Measurements from ENCODE around the gene GMPS.

Gene GMPS

GRCh38 chr3:155938409-155938808 is 68.0 kb downstream of the GMPS start:
- Histone ChIP-seq H3K4me3 (ENCODE audit: low read depth, low read length) (no peak overlapping the region), H3K79me2 (ENCODE audit: control insufficient read depth, insufficient read depth, low read length, unreplicated experiment) (no peaks in the 10 kb centered on the region), H3K36me3 (ENCODE audit: insufficient read depth, low read length) (peaks cover 39% of the 10 kb centered on the region), H3K4me1 (ENCODE audit: control insufficient read depth, insufficient read depth, low read length, unreplicated experiment) (no peaks in the 10 kb centered on the region), H3K27ac (ENCODE audit: low read depth, low read length) (no peak overlapping the region), H2AFZ (ENCODE audit: low read length, unreplicated experiment) (no peak overlapping the region), H3K27me3 (ENCODE audit: insufficient read depth, low read length) (no peaks in the 10 kb centered on the region)

GRCh38 chr3:155941354-155941753 is 70.9 kb downstream of the GMPS start:
- no peaks in the 10 kb centered on the region for H3K27me3 ChIP-seq (ENCODE audit: insufficient read depth, low read length)
- H3K27ac ChIP-seq (ENCODE audit: low read depth, low read length): no peak overlapping the region
- H3K36me3 ChIP-seq (ENCODE audit: insufficient read depth, low read length): peaks cover 36% of the 10 kb centered on the region

GRCh38 chr3:155944081-155944480 is 73.6 kb downstream of the GMPS start:
- H3K79me2 ChIP-seq (ENCODE audit: control insufficient read depth, insufficient read depth, low read length, unreplicated experiment): no peaks in the 10 kb centered on the region
- H3K27me3 ChIP-seq (ENCODE audit: insufficient read depth, low read length): no peaks in the 10 kb centered on the region
- peaks cover 23% of the 10 kb centered on the region; the same call in 1 of the 2 replicates for H3K36me3 ChIP-seq (ENCODE audit: insufficient read depth, low read length)
- H3K4me3 ChIP-seq (ENCODE audit: low read depth, low read length): no peak overlapping the region
- no peak overlapping the region for H2AFZ ChIP-seq (ENCODE audit: low read length, unreplicated experiment)
- H3K27ac ChIP-seq (ENCODE audit: low read depth, low read length): no peak overlapping the region
- peaks cover 23% of the 10 kb centered on the region for H3K4me1 ChIP-seq (ENCODE audit: control insufficient read depth, insufficient read depth, low read length, unreplicated experiment)

More at GRCh38 chr3:155941354-155941753, 70.9 kb downstream of the GMPS start:
- Histone ChIP-seq H3K4me1 (ENCODE audit: control insufficient read depth, insufficient read depth, low read length, unreplicated experiment) (peaks cover 10% of the 10 kb centered on the region), H2AFZ (ENCODE audit: low read length, unreplicated experiment) (no peak overlapping the region), H3K4me3 (ENCODE audit: low read depth, low read length) (no peak overlapping the region), H3K79me2 (ENCODE audit: control insufficient read depth, insufficient read depth, low read length, unreplicated experiment) (no peaks in the 10 kb centered on the region)

GRCh38 chr3:155946178-155946577 is 75.7 kb downstream of the GMPS start:
- Histone ChIP-seq H2AFZ (ENCODE audit: low read length, unreplicated experiment) (no peak overlapping the region), H3K79me2 (ENCODE audit: control insufficient read depth, insufficient read depth, low read length, unreplicated experiment) (no peaks in the 10 kb centered on the region), H3K4me1 (ENCODE audit: control insufficient read depth, insufficient read depth, low read length, unreplicated experiment) (peaks cover 23% of the 10 kb centered on the region), H3K36me3 (ENCODE audit: insufficient read depth, low read length) (peaks cover 8% of the 10 kb centered on the region; the same call in 1 of the 2 replicates), H3K27me3 (ENCODE audit: insufficient read depth, low read length) (no peaks in the 10 kb centered on the region), H3K4me3 (ENCODE audit: low read depth, low read length) (no peak overlapping the region), H3K27ac (ENCODE audit: low read depth, low read length) (peak overlapping the region; percentile 47)

GRCh38 chr3:155948476-155948875 is 78.0 kb downstream of the GMPS start:
- H3K79me2 ChIP-seq (ENCODE audit: control insufficient read depth, insufficient read depth, low read length, unreplicated experiment): no peaks in the 10 kb centered on the region
- no peak overlapping the region for H3K4me3 ChIP-seq (ENCODE audit: low read depth, low read length)
- no peaks in the 10 kb centered on the region for H3K27me3 ChIP-seq (ENCODE audit: insufficient read depth, low read length)
- peaks cover 6% of the 10 kb centered on the region; the same call in 1 of the 2 replicates for H3K36me3 ChIP-seq (ENCODE audit: insufficient read depth, low read length)
- peaks cover 23% of the 10 kb centered on the region for H3K4me1 ChIP-seq (ENCODE audit: control insufficient read depth, insufficient read depth, low read length, unreplicated experiment)
- H2AFZ ChIP-seq (ENCODE audit: low read length, unreplicated experiment): no peak overlapping the region
- H3K27ac ChIP-seq (ENCODE audit: low read depth, low read length): peak overlapping the region; percentile 20; the same call in 1 of the 2 replicates

- H3K79me2 ChIP-seq (ENCODE audit: control insufficient read depth, insufficient read depth, low read length, unreplicated experiment): no peaks in the 10 kb centered on the region
- no peak overlapping the region for H3K27ac ChIP-seq (ENCODE audit: low read depth, low read length)
- no peak overlapping the region for H2AFZ ChIP-seq (ENCODE audit: low read length, unreplicated experiment)
- H3K36me3 ChIP-seq (ENCODE audit: insufficient read depth, low read length): peaks cover 6% of the 10 kb centered on the region; the same call in 1 of the 2 replicates
- peaks cover 23% of the 10 kb centered on the region for H3K4me1 ChIP-seq (ENCODE audit: control insufficient read depth, insufficient read depth, low read length, unreplicated experiment)
- H3K27me3 ChIP-seq (ENCODE audit: insufficient read depth, low read length): no peaks in the 10 kb centered on the region
- no peak overlapping the region for H3K4me3 ChIP-seq (ENCODE audit: low read depth, low read length)
Observed at GRCh38 chr3:155949453-155950217, 79.2 kb downstream of the GMPS start.

GRCh38 chr3:155956508-155957411 is 86.3 kb downstream of the GMPS start:
- H2AFZ ChIP-seq (ENCODE audit: low read length, unreplicated experiment): no peak overlapping the region
- H3K4me1 ChIP-seq (ENCODE audit: control insufficient read depth, insufficient read depth, low read length, unreplicated experiment): no peaks in the 10 kb centered on the region
- H3K79me2 ChIP-seq (ENCODE audit: control insufficient read depth, insufficient read depth, low read length, unreplicated experiment): no peaks in the 10 kb centered on the region
- no peaks in the 10 kb centered on the region for H3K36me3 ChIP-seq (ENCODE audit: insufficient read depth, low read length)
- H3K27me3 ChIP-seq (ENCODE audit: insufficient read depth, low read length): no peaks in the 10 kb centered on the region
- H3K27ac ChIP-seq (ENCODE audit: low read depth, low read length): no peak overlapping the region
- H3K4me3 ChIP-seq (ENCODE audit: low read depth, low read length): no peak overlapping the region

GRCh38 chr3:155957412-155957880 is 87.0 kb downstream of the GMPS start:
- H3K79me2 ChIP-seq (ENCODE audit: control insufficient read depth, insufficient read depth, low read length, unreplicated experiment): no peaks in the 10 kb centered on the region
- no peaks in the 10 kb centered on the region for H3K4me1 ChIP-seq (ENCODE audit: control insufficient read depth, insufficient read depth, low read length, unreplicated experiment)
- H3K27me3 ChIP-seq (ENCODE audit: insufficient read depth, low read length): no peaks in the 10 kb centered on the region
- no peak overlapping the region for H2AFZ ChIP-seq (ENCODE audit: low read length, unreplicated experiment)
- H3K36me3 ChIP-seq (ENCODE audit: insufficient read depth, low read length): no peaks in the 10 kb centered on the region
- H3K4me3 ChIP-seq (ENCODE audit: low read depth, low read length): no peak overlapping the region
- no peak overlapping the region for H3K27ac ChIP-seq (ENCODE audit: low read depth, low read length)

- Histone ChIP-seq H3K36me3 (ENCODE audit: insufficient read depth, low read length) (no peaks in the 10 kb centered on the region), H2AFZ (ENCODE audit: low read length, unreplicated experiment) (no peak overlapping the region), H3K27ac (ENCODE audit: low read depth, low read length) (no peak overlapping the region), H3K4me1 (ENCODE audit: control insufficient read depth, insufficient read depth, low read length, unreplicated experiment) (peaks cover 6% of the 10 kb centered on the region), H3K27me3 (ENCODE audit: insufficient read depth, low read length) (no peaks in the 10 kb centered on the region), H3K79me2 (ENCODE audit: control insufficient read depth, insufficient read depth, low read length, unreplicated experiment) (no peaks in the 10 kb centered on the region), H3K4me3 (ENCODE audit: low read depth, low read length) (no peak overlapping the region)
Observed at GRCh38 chr3:155958676-155959075, 88.2 kb downstream of the GMPS start.

- Histone ChIP-seq H3K36me3 (ENCODE audit: insufficient read depth, low read length) (no peaks in the 10 kb centered on the region), H3K4me1 (ENCODE audit: control insufficient read depth, insufficient read depth, low read length, unreplicated experiment) (peaks cover 10% of the 10 kb centered on the region), H3K4me3 (ENCODE audit: low read depth, low read length) (no peak overlapping the region), H2AFZ (ENCODE audit: low read length, unreplicated experiment) (no peak overlapping the region), H3K27me3 (ENCODE audit: insufficient read depth, low read length) (no peaks in the 10 kb centered on the region), H3K27ac (ENCODE audit: low read depth, low read length) (no peak overlapping the region), H3K79me2 (ENCODE audit: control insufficient read depth, insufficient read depth, low read length, unreplicated experiment) (no peaks in the 10 kb centered on the region)
Observed at GRCh38 chr3:155960060-155960459, 89.6 kb downstream of the GMPS start.

All from ACC112 (cell line).